Astrocyte (in vitro differentiated cells and primary cell): ENCODE data around the gene KBTBD3. TPM values are rescaled to one million over a fixed set of nuclear protein-coding genes. Genes with fewer than 3 reads are reported as not detected.

Experiments used
- DNase-seq: peaks from one replicate; pipeline ENCODE4 v3.0.0-alpha.2; 2010; ENCODE audit warnings: low read depth
- FAIRE-seq: peaks from 2 replicates; lab custom pipeline; 2011; peaks lifted over from hg19 to GRCh38; lab: Jason Lieb, UNC
- H2AFZ ChIP-seq: 2 replicates; pipeline ENCODE4 v1.6.0; 2012; ENCODE audit warnings: low read depth, low read length, inconsistent platforms
- H3K27ac ChIP-seq: 2 replicates; pipeline ENCODE4 v1.5.1; 2011; ENCODE audit warnings: low read depth, low read length, inconsistent platforms
- H3K27me3 ChIP-seq: 2 replicates; pipeline ENCODE4 v1.6.0; 2011; ENCODE audit warnings: low read length, inconsistent platforms; ENCODE audit not compliant: insufficient read depth
- H3K36me3 ChIP-seq: 2 replicates; pipeline ENCODE4 v1.5.1; 2011; ENCODE audit warnings: low read length, inconsistent platforms; ENCODE audit not compliant: insufficient read depth
- H3K4me1 ChIP-seq: 2 replicates; pipeline ENCODE4 v1.5.1; 2011; ENCODE audit warnings: low read length, inconsistent platforms; ENCODE audit not compliant: insufficient read depth
- H3K4me2 ChIP-seq: 2 replicates; pipeline ENCODE4 v1.6.0; 2012; ENCODE audit warnings: low read length, inconsistent platforms
- H3K4me3 ChIP-seq: 2 replicates; pipeline ENCODE4 v1.5.1; 2011; ENCODE audit warnings: low read depth, mild to moderate bottlenecking, low read length, inconsistent platforms; ENCODE audit not compliant: insufficient read depth
- H3K79me2 ChIP-seq: 2 replicates; pipeline ENCODE4 v1.6.0; 2012; ENCODE audit warnings: mild to moderate bottlenecking, low read length, inconsistent platforms; ENCODE audit not compliant: insufficient read depth
- H3K9ac ChIP-seq: 2 replicates; pipeline ENCODE4 v1.6.0; 2012; ENCODE audit warnings: mild to moderate bottlenecking, low read length, inconsistent platforms
- H3K9me3 ChIP-seq: 2 replicates; pipeline ENCODE4 v1.5.1; 2012; ENCODE audit warnings: low read depth, mild to moderate bottlenecking, low read length, inconsistent platforms; ENCODE audit not compliant: insufficient read depth
- H4K20me1 ChIP-seq: 2 replicates; pipeline ENCODE4 v1.6.0; 2012; ENCODE audit warnings: low read length, inconsistent platforms; ENCODE audit not compliant: insufficient read depth
- H3K27ac Mint-ChIP-seq: one replicate; pipeline ENCODE4 v1.8.0; 2021; ENCODE audit warnings: mild to moderate bottlenecking, mixed read lengths; ENCODE audit not compliant: unreplicated experiment
- H3K27me3 Mint-ChIP-seq: one replicate; pipeline ENCODE4 v1.8.0; 2021; ENCODE audit warnings: low read depth, mixed read lengths; ENCODE audit not compliant: unreplicated experiment
- H3K36me3 Mint-ChIP-seq: one replicate; pipeline ENCODE4 v1.8.0; 2021; ENCODE audit warnings: low read depth, mixed read lengths; ENCODE audit not compliant: unreplicated experiment
- H3K4me1 Mint-ChIP-seq: one replicate; pipeline ENCODE4 v1.8.0; 2021; ENCODE audit warnings: low read depth, mixed read lengths; ENCODE audit not compliant: unreplicated experiment
- H3K4me3 Mint-ChIP-seq: one replicate; pipeline ENCODE4 v1.8.0; 2021; ENCODE audit warnings: mild to moderate bottlenecking, moderate library complexity, mixed read lengths; ENCODE audit not compliant: unreplicated experiment
- H3K9me3 Mint-ChIP-seq: one replicate; pipeline ENCODE4 v1.8.0; 2021; ENCODE audit warnings: mild to moderate bottlenecking, mixed read lengths; ENCODE audit not compliant: unreplicated experiment
- EZH2 ChIP-seq: IDR thresholded peaks from 2 replicates; pipeline ENCODE4 v1.6.1; 2012; ENCODE audit warnings: mild to moderate bottlenecking, low read length, inconsistent platforms; ENCODE audit not compliant: insufficient read depth
- total RNA-seq: library from RNA; stranded (reverse); gene quantifications from 2 replicates; pipeline ENCODE4 v1.2.1, GENCODE V29; 2021
- TF ChIP-seq, protein P1 (sequence below): IDR thresholded peaks from 2 replicates; pipeline ENCODE4 v1.5.1; 2011; ENCODE audit warnings: low read depth, mild to moderate bottlenecking, inconsistent platforms, low read length, moderate library complexity; ENCODE audit not compliant: insufficient read depth

Gene KBTBD3
- total RNA-seq, 1 donor from 2014 or later = 4.7 TPM

DNA sequence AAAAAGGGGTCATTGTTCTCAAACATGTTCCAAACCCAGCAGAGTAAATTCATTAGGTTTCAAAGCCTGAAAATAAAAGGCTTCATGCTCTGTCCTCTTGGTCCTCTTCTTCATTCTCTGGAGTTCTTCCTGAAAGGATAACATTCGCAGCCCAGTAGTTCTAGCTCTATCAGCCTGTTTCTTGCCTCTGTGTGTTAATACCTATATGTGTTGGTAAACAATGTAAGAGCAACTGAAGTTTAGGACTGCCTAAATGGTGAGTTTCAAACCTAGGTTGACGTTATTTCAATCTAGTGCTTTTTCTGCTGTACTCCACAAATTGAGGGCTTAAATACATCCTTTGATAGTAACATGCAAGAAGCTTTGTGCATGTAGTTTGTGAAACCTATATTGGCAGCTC lies 9.7 kb upstream of the KBTBD3 start:
- no peak overlapping the region for H2AFZ ChIP-seq
- H3K27me3 Mint-ChIP-seq = no peaks in the 10 kb centered on the region
- no peak overlapping the region for H3K9ac ChIP-seq
- no peak overlapping the region for H3K4me3 Mint-ChIP-seq
- H3K27me3 ChIP-seq = no peaks in the 10 kb centered on the region
- peaks cover 32% of the 10 kb centered on the region for H3K4me1 Mint-ChIP-seq
- H3K4me3 ChIP-seq = no peak overlapping the region
- H3K27ac Mint-ChIP-seq = no peak overlapping the region
- peaks cover 82% of the 10 kb centered on the region for H3K79me2 ChIP-seq
- H3K9me3 Mint-ChIP-seq = no peaks in the 10 kb centered on the region
- DNase-seq (no peak), FAIRE-seq (no peak)
- peaks cover 13% of the 10 kb centered on the region for H3K36me3 Mint-ChIP-seq
- no peak overlapping the region for H3K27ac ChIP-seq
- H3K9me3 ChIP-seq = no peaks in the 10 kb centered on the region
- H4K20me1 ChIP-seq = peaks cover 21% of the 10 kb centered on the region
- H3K4me2 ChIP-seq = no peak overlapping the region
- H3K4me1 ChIP-seq = peaks cover 8% of the 10 kb centered on the region
- TF ChIP-seq, protein P1, sequence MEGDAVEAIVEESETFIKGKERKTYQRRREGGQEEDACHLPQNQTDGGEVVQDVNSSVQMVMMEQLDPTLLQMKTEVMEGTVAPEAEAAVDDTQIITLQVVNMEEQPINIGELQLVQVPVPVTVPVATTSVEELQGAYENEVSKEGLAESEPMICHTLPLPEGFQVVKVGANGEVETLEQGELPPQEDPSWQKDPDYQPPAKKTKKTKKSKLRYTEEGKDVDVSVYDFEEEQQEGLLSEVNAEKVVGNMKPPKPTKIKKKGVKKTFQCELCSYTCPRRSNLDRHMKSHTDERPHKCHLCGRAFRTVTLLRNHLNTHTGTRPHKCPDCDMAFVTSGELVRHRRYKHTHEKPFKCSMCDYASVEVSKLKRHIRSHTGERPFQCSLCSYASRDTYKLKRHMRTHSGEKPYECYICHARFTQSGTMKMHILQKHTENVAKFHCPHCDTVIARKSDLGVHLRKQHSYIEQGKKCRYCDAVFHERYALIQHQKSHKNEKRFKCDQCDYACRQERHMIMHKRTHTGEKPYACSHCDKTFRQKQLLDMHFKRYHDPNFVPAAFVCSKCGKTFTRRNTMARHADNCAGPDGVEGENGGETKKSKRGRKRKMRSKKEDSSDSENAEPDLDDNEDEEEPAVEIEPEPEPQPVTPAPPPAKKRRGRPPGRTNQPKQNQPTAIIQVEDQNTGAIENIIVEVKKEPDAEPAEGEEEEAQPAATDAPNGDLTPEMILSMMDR = no peak
- TF ChIP-seq EZH2 = no peak
- peaks cover 9% of the 10 kb centered on the region for H3K36me3 ChIP-seq

DNA sequence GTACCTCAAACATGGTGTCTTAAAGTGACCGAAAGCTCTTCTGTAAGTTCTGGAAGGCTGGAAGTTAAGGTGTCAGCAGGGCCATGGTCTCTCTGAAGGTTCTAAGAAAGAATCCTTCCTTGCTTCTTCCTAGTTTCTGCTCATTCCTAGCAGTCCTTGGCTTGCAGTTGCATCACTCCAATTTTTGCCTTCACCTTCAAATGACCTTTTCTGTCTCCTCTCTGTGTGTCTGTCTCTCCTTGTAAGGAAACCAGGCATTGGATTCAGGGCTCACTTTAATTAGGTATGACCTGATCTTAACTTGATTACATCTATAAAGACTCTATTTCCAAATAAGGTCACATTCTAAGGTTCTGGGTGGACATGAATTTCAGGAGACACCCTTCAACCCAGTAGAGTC lies 9.0 kb upstream of the KBTBD3 start:
- Histone ChIP-seq H3K9ac (no peak overlapping the region), H3K4me1 (peaks cover 5% of the 10 kb centered on the region), H3K9me3 (no peaks in the 10 kb centered on the region), H3K4me2 (no peak overlapping the region), H2AFZ (no peak overlapping the region), H3K27ac (no peak overlapping the region), H3K36me3 (peaks cover 8% of the 10 kb centered on the region), H3K79me2 (peaks cover 86% of the 10 kb centered on the region), H4K20me1 (peaks cover 21% of the 10 kb centered on the region), H3K27me3 (no peaks in the 10 kb centered on the region), H3K4me3 (no peak overlapping the region)
- DNase-seq = no peak
- FAIRE-seq = no peak
- Mint-ChIP-seq H3K27ac (no peak overlapping the region), H3K27me3 (no peaks in the 10 kb centered on the region), H3K9me3 (no peaks in the 10 kb centered on the region), H3K4me3 (no peak overlapping the region), H3K4me1 (peaks cover 27% of the 10 kb centered on the region), H3K36me3 (peaks cover 13% of the 10 kb centered on the region)
- TF ChIP-seq EZH2 = no peak
- TF ChIP-seq, protein P1 = no peak

GRCh38 chr11:106082096-106082495 lies 4.9 kb upstream of the KBTBD3 start:
- H3K4me1 ChIP-seq = peaks cover 13% of the 10 kb centered on the region
- no peak overlapping the region for H3K4me2 ChIP-seq
- Mint-ChIP-seq H3K9me3 (no peaks in the 10 kb centered on the region), H3K36me3 (peaks cover 16% of the 10 kb centered on the region), H3K4me1 (peaks cover 21% of the 10 kb centered on the region), H3K27ac (no peak overlapping the region), H3K27me3 (no peaks in the 10 kb centered on the region), H3K4me3 (no peak overlapping the region)
- H3K9ac ChIP-seq = no peak overlapping the region
- H3K36me3 ChIP-seq = peaks cover 24% of the 10 kb centered on the region
- TF ChIP-seq, protein P1 = no peak
- no peak for TF ChIP-seq EZH2
- peaks cover 15% of the 10 kb centered on the region for H4K20me1 ChIP-seq
- H3K27ac ChIP-seq = no peak overlapping the region
- H3K79me2 ChIP-seq = peaks cover 83% of the 10 kb centered on the region
- H3K4me3 ChIP-seq = no peak overlapping the region
- FAIRE-seq = no peak
- H3K27me3 ChIP-seq = no peaks in the 10 kb centered on the region
- no peak for DNase-seq
- H2AFZ ChIP-seq = no peak overlapping the region
- no peaks in the 10 kb centered on the region for H3K9me3 ChIP-seq
